H9 (cell line): ENCODE data around the gene SAP30L. TPM values are rescaled to one million over a fixed set of nuclear protein-coding genes. Genes with fewer than 3 reads are reported as not detected.

Experiments
- DNase-seq: peaks from one replicate; pipeline ENCODE4 v3.0.0-alpha.2; 2017
- H2AFZ ChIP-seq: one replicate; pipeline ENCODE4 v1.6.1; 2013; ENCODE audit warnings: mild to moderate bottlenecking, low read length, control low read depth, moderate library complexity
- H2AK5ac ChIP-seq: 2 replicates; pipeline ENCODE4 v1.6.1; 2013; ENCODE audit warnings: low read length, control low read depth, mixed read lengths; ENCODE audit not compliant: insufficient read length
- H2BK120ac ChIP-seq: one replicate; pipeline ENCODE4 v1.6.1; 2013; ENCODE audit warnings: low read depth, mild to moderate bottlenecking, low read length, control low read depth, inconsistent platforms; ENCODE audit not compliant: poor library complexity, severe bottlenecking
- H2BK12ac ChIP-seq: 2 replicates; pipeline ENCODE4 v1.6.1; 2013; ENCODE audit warnings: low read length, control low read depth, mixed read lengths, low read depth; ENCODE audit not compliant: insufficient read length
- H2BK15ac ChIP-seq: 2 replicates; pipeline ENCODE4 v1.6.1; 2013; ENCODE audit warnings: low read depth, low read length, control low read depth
- H2BK20ac ChIP-seq: one replicate; pipeline ENCODE4 v1.6.1; 2013; ENCODE audit warnings: low read depth, mild to moderate bottlenecking, low read length, control low read depth, inconsistent platforms; ENCODE audit not compliant: poor library complexity, severe bottlenecking
- H2BK5ac ChIP-seq: 2 replicates; pipeline ENCODE4 v1.6.1; 2013; ENCODE audit warnings: low read length, control low read depth, mixed read lengths; ENCODE audit not compliant: insufficient read length
- H3K14ac ChIP-seq: 2 replicates; pipeline ENCODE4 v1.6.1; 2013; ENCODE audit warnings: low read length, control low read depth; ENCODE audit not compliant: insufficient read depth
- H3K18ac ChIP-seq: 2 replicates; pipeline ENCODE4 v1.6.1; 2013; ENCODE audit warnings: low read depth, mild to moderate bottlenecking, mixed read lengths, low read length, control low read depth; ENCODE audit not compliant: insufficient read length
- H3K23ac ChIP-seq: 2 replicates; pipeline ENCODE4 v1.6.1; 2013; ENCODE audit warnings: low read length, control low read depth, mixed read lengths, low read depth; ENCODE audit not compliant: insufficient read length
- H3K23me2 ChIP-seq: 2 replicates; pipeline ENCODE4 v1.6.1; 2013; ENCODE audit warnings: low read depth, mild to moderate bottlenecking, mixed read lengths, low read length, control low read depth; ENCODE audit not compliant: insufficient read length, poor library complexity, severe bottlenecking
- H3K27ac ChIP-seq: 2 replicates; pipeline ENCODE4 v1.5.1; 2013; ENCODE audit warnings: low read length, control low read depth, mixed read lengths, low read depth; ENCODE audit not compliant: insufficient read length
- H3K27me3 ChIP-seq: 2 replicates; pipeline ENCODE4 v1.6.1; 2013; ENCODE audit warnings: low read length, control low read depth, inconsistent platforms; ENCODE audit not compliant: insufficient read depth
- H3K4ac ChIP-seq: 2 replicates; pipeline ENCODE4 v1.6.1; 2013; ENCODE audit warnings: low read depth, mild to moderate bottlenecking, control low read depth, inconsistent platforms, low read length, moderate library complexity
- H3K4me1 ChIP-seq: 2 replicates; pipeline ENCODE4 v1.6.1; 2013; ENCODE audit warnings: low read length, control low read depth, inconsistent platforms; ENCODE audit not compliant: insufficient read depth
- H3K4me2 ChIP-seq: 2 replicates; pipeline ENCODE4 v1.6.1; 2013; ENCODE audit warnings: low read length, control low read depth, mixed read lengths; ENCODE audit not compliant: insufficient read length, insufficient read depth
- H3K56ac ChIP-seq: 2 replicates; pipeline ENCODE4 v1.6.1; 2013; ENCODE audit warnings: low read depth, mild to moderate bottlenecking, mixed read lengths, low read length, control low read depth; ENCODE audit not compliant: insufficient read length
- H3K79me1 ChIP-seq: 2 replicates; pipeline ENCODE4 v1.6.1; 2013; ENCODE audit warnings: low read depth, mild to moderate bottlenecking, moderate library complexity, low read length, control low read depth, inconsistent platforms; ENCODE audit not compliant: insufficient read depth, poor library complexity, severe bottlenecking
- H3K79me2 ChIP-seq: 2 replicates; pipeline ENCODE4 v1.6.1; 2013; ENCODE audit warnings: low read length, control low read depth, inconsistent platforms; ENCODE audit not compliant: insufficient read depth
- H3K9ac ChIP-seq: 2 replicates; pipeline ENCODE4 v1.6.1; 2013; ENCODE audit warnings: low read length, control low read depth, mixed read lengths; ENCODE audit not compliant: insufficient read length; ENCODE audit errors: extremely low read depth
- H3K9me3 ChIP-seq: one replicate; pipeline ENCODE4 v1.6.1; 2013; ENCODE audit warnings: low read depth, low read length, inconsistent platforms; ENCODE audit not compliant: control insufficient read depth
- H3T11ph ChIP-seq: one replicate; pipeline ENCODE4 v1.6.1; 2013; ENCODE audit warnings: mild to moderate bottlenecking, low read length, control low read depth, inconsistent platforms
- H4K20me1 ChIP-seq: one replicate; pipeline ENCODE4 v1.6.1; 2013; ENCODE audit not compliant: control insufficient read depth, insufficient read length, insufficient read depth
- H4K5ac ChIP-seq: 2 replicates; pipeline ENCODE4 v1.6.1; 2013; ENCODE audit warnings: low read depth, mild to moderate bottlenecking, mixed read lengths, low read length, control low read depth; ENCODE audit not compliant: insufficient read length
- H4K8ac ChIP-seq: replicated peaks from 2 replicates; pipeline ENCODE4 v1.6.1; 2013; ENCODE audit warnings: low read length, control low read depth, mixed read lengths, low read depth; ENCODE audit not compliant: insufficient read length
- H4K91ac ChIP-seq: 2 replicates; pipeline ENCODE4 v1.6.1; 2013; ENCODE audit warnings: low read depth, mild to moderate bottlenecking, moderate library complexity, mixed read lengths, low read length, control low read depth; ENCODE audit not compliant: insufficient read length
- H3K27ac Mint-ChIP-seq, 3 experiments: 2 replicates in 2 of 3; 3 replicates in 1 of 3; pipeline ENCODE4 v1.8.0; 2020 to 2021; ENCODE audit warnings: mixed read lengths in 3 of 3, mild to moderate bottlenecking in 1 of 3, moderate library complexity in 1 of 3
- H3K27me3 Mint-ChIP-seq: 2 replicates; pipeline ENCODE4 v1.8.0; 2021; ENCODE audit warnings: low read depth, mild to moderate bottlenecking, moderate library complexity, mixed read lengths
- H3K36me3 Mint-ChIP-seq, 3 experiments: 2 replicates in 2 of 3; 3 replicates in 1 of 3; pipeline ENCODE4 v1.8.0; 2020 to 2021; ENCODE audit warnings: low read depth in 3 of 3, mixed read lengths in 3 of 3; ENCODE audit not compliant: insufficient read depth in 1 of 3
- H3K4me1 Mint-ChIP-seq, 2 experiments: 2 replicates each; pipeline ENCODE4 v1.8.0; 2020; ENCODE audit warnings: mixed read lengths in 2 of 2
- H3K4me3 Mint-ChIP-seq, 2 experiments: 2 replicates in 1 of 2; 3 replicates in 1 of 2; pipeline ENCODE4 v1.8.0; 2020 to 2021; ENCODE audit warnings: mild to moderate bottlenecking in 2 of 2, mixed read lengths in 2 of 2, moderate library complexity in 1 of 2
- H3K9me3 Mint-ChIP-seq, 2 experiments: 2 replicates in 1 of 2; 3 replicates in 1 of 2; pipeline ENCODE4 v1.8.0; 2020; ENCODE audit warnings: mild to moderate bottlenecking in 2 of 2, mixed read lengths in 2 of 2, moderate library complexity in 1 of 2
- WGBS: extraction: QIAGEN DNeasy Blood & Tissue Kit; methylation state at CpG from one replicate; pipeline ENCODE4 v1.1.7; 2013; ENCODE audit warnings: missing lambda C conversion rate, low lambda C conversion rate, mixed read lengths; ENCODE audit not compliant: insufficient read length; ENCODE audit errors: extremely low coverage; 5-methylcytosine and 5-hydroxymethylcytosine counted together
- total RNA-seq: library from RNA; stranded (reverse); gene quantifications from 2 replicates; pipeline ENCODE4 v1.2.1, GENCODE V29; 2021
- TF ChIP-seq, protein P1 (sequence below): fragments of 200-600 bp; sonication (generic); conservative IDR thresholded peaks from 3 replicates; pipeline ENCODE4 v1.8.0; 2021; ENCODE audit warnings: antibody characterized with exemption, mild to moderate bottlenecking

Gene SAP30L
- total RNA-seq, 1 experiment from 2014 or later = 25.0 TPM

DNA sequence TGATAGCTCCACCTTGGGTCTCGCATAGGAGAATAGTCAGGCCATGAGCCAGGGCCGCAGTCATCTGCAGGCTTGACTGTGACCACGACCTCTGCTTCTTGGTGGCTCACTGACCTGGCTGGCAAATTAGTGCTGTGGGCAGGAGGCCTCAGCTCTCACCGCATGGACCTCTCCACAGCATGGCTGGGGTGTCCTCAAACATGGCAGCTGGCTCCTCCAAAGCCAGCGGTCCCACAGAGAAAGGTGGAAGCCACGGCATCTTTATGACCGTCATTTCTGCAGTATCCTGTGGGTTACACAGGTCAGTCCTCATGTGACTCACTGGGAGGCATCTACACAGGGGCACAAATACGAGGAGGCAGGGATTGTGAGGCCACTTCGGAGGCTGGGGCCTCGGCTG is 43.2 kb upstream of the SAP30L start:
- Histone ChIP-seq H3K56ac (no peak overlapping the region), H2BK12ac (no peak overlapping the region), H3K79me1 (no peaks in the 10 kb centered on the region), H3K23me2 (no peaks in the 10 kb centered on the region), H3K9ac (no peak overlapping the region), H3K4me2 (no peak overlapping the region), H4K91ac (no peak overlapping the region), H3K14ac (no peak overlapping the region), H4K5ac (no peak overlapping the region), H2BK120ac (no peak overlapping the region), H3T11ph (no peak overlapping the region), H3K9me3 (no peaks in the 10 kb centered on the region), H3K4ac (no peak overlapping the region), H3K18ac (no peak overlapping the region), H4K8ac (no peak overlapping the region), H2AFZ (no peak overlapping the region), H4K20me1 (no peaks in the 10 kb centered on the region), H3K23ac (no peak overlapping the region), H3K27ac (no peak overlapping the region), H2BK15ac (no peak overlapping the region), H2AK5ac (no peak overlapping the region), H3K79me2 (no peaks in the 10 kb centered on the region), H2BK5ac (no peak overlapping the region), H3K4me1 (no peaks in the 10 kb centered on the region), H2BK20ac (no peak overlapping the region), H3K27me3 (no peaks in the 10 kb centered on the region)
- Mint-ChIP-seq H3K9me3 (no peaks in the 10 kb centered on the region), H3K4me3 (no peak overlapping the region), H3K27me3 (no peaks in the 10 kb centered on the region), H3K4me1 (peaks cover 15 to 22% of the 10 kb centered on the region in 2 experiments), H3K36me3 (peaks cover 0 to 1% (median 0%) of the 10 kb centered on the region in 3 experiments; a peak in 1 of 7 replicates), H3K27ac (no peak overlapping the region)
- no peak for DNase-seq
- TF ChIP-seq, protein P1, sequence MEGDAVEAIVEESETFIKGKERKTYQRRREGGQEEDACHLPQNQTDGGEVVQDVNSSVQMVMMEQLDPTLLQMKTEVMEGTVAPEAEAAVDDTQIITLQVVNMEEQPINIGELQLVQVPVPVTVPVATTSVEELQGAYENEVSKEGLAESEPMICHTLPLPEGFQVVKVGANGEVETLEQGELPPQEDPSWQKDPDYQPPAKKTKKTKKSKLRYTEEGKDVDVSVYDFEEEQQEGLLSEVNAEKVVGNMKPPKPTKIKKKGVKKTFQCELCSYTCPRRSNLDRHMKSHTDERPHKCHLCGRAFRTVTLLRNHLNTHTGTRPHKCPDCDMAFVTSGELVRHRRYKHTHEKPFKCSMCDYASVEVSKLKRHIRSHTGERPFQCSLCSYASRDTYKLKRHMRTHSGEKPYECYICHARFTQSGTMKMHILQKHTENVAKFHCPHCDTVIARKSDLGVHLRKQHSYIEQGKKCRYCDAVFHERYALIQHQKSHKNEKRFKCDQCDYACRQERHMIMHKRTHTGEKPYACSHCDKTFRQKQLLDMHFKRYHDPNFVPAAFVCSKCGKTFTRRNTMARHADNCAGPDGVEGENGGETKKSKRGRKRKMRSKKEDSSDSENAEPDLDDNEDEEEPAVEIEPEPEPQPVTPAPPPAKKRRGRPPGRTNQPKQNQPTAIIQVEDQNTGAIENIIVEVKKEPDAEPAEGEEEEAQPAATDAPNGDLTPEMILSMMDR = no peak
- no CpG with 5 or more reads among the region's 10 CpGs for WGBS
